WI38 (cell line): ENCODE measurements around the gene SIK2.

Source experiments
- H3K4me3 ChIP-seq: 2 replicates; pipeline ENCODE4 v1.5.1; 2011; ENCODE audit warnings: low read depth, mild to moderate bottlenecking, control low read depth, low read length
- TF ChIP-seq, protein P1 (sequence below): IDR thresholded peaks from 2 replicates; pipeline ENCODE4 v1.5.1; 2012; ENCODE audit warnings: low read depth, mild to moderate bottlenecking, control low read depth, low read length

The SIK2 gene

DNA sequence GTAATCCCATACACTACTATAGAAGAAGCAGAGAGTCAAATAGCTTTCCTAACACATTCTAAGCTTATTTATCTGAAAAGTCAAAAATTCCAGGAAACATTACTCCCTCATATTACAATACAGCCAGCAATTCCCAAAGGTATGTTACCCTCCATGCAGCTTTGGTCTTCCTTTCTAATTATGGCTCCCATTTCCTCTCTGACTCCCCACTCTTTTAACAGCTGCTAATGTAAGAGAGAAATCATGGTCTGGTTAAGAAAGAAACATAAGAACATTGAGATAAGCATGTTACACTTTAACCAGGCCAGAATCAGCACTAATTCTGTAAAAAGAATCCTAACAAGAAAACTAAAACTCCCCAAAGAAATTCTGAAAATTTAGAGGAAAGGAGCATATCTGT lies 157.1 kb downstream of the SIK2 start:
- TF ChIP-seq, protein P1, sequence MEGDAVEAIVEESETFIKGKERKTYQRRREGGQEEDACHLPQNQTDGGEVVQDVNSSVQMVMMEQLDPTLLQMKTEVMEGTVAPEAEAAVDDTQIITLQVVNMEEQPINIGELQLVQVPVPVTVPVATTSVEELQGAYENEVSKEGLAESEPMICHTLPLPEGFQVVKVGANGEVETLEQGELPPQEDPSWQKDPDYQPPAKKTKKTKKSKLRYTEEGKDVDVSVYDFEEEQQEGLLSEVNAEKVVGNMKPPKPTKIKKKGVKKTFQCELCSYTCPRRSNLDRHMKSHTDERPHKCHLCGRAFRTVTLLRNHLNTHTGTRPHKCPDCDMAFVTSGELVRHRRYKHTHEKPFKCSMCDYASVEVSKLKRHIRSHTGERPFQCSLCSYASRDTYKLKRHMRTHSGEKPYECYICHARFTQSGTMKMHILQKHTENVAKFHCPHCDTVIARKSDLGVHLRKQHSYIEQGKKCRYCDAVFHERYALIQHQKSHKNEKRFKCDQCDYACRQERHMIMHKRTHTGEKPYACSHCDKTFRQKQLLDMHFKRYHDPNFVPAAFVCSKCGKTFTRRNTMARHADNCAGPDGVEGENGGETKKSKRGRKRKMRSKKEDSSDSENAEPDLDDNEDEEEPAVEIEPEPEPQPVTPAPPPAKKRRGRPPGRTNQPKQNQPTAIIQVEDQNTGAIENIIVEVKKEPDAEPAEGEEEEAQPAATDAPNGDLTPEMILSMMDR, result no peak
- no peak overlapping the region for H3K4me3 ChIP-seq

DNA sequence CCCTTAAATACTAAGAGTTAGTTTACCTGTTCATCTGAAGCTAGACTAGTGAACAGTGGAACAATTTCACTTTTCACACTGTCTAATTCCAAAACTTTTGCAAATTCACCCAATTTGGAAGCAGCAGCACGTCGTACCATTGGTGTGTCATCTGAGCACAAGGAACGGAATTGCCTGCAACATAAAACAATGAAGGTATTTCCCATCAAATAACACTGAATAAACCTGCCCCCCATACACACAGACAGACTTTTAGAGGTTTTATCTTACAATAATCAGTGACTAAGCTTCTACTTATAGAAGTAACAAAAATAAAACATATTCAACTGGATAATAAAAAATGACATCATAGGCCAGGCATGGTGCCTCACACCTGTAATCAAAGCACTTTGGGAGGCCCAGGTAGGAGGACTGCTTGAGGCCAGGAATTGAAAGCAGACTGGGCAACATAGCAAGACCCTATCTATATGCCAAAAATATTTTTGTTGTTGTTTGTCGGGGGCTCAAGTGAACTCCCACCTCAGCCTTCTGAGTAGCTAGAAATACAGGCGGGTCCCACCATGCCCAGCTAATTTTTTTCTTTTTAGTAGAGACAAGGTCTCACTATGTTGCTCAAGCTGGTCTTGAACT lies 157.6 kb downstream of the SIK2 start:
- TF ChIP-seq, protein P1, result no peak
- no peak overlapping the region for H3K4me3 ChIP-seq

DNA sequence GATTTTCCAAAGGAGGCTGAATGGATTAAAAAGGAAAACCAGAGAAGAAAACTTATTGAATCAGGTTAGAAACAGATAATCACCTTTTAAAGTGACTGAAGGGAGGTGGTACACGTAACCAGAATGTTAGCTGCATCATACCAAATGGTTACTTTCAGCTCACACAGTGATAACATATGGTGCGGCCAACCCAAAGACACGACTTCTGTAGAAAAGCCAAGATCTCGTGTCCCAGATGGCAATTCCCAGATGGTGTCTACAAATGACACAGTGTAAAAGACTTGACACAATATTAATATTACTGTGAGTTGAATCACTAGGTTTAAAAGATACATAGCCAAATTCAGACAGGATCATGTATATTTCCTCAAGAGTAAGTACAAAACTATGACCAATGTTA lies 158.8 kb downstream of the SIK2 start:
- TF ChIP-seq, protein P1, result no peak
- no peak overlapping the region for H3K4me3 ChIP-seq

DNA sequence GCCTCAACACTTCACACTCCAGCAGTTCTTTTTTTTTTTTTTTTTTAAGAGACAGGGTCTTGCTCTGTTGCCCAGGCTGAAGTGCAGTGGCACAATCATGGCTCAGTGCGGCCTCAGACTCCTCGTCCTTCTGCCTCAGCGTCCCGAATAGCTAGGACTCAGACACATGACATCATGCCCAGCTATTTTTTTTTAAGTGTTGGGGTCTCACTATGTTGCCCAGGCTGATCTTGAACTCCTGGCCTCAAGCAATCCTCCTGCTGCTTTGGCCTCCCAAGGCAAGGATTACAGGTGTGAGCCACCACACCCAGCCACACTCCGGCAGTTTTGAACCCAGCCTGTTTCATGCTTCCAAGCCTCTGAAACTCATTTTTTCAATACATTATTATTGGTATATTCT lies 160.3 kb downstream of the SIK2 start:
- TF ChIP-seq, protein P1, result no peak

DNA sequence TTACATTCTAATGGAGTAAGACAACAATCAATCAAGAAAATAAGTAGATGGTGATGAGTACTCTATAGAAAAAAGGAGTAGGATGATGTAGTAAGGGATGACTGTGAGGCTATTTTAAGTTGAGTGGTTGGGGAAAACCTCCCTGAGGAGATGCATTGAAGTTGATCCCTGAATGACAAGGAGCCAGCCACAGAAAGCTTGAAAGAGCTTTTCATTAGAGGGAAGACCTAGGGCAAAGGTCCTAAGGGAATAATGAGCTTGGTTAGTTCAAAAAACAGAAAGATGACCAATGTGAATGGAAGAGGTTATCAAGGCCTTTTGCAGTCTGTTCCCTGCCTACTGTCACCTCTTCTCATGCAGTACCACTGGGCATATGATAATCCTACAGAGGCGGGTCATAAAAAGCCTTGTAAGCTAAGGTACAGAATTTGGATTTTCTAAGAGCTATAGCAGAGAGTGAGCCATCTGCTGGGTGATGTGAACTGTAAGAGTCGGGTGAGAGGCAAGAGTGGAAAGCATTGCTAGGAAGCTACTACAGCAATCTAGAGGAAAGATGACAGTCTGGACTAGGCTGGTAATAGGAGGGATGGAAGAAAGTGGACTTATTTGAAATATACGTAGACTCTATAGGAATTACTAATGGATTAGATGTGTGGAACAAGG lies 160.9 kb downstream of the SIK2 start:
- TF ChIP-seq, protein P1, result no peak
- H3K4me3 ChIP-seq, result no peak overlapping the region

More for the DNA sequence above, 160.3 kb downstream of the SIK2 start:
- no peak overlapping the region for H3K4me3 ChIP-seq

DNA sequence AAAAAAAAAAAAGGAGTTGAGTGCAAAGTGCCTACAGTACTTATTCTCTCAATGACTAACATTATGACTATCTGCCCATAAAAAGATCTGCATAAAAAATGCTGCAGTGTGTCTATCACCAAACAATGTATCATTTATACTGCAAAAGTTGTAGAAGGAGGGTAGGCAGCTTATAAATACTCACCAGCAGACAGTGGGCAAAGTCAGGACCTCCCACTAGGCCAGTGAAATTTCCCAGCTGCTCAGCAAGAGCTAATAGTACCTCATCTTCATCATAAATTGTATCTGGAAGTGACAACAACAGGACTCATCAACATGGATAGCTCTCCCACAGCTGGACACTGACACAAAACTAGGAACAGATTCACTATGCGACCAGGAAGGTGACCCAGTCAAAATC lies 162.4 kb downstream of the SIK2 start:
- peak overlapping the region; percentile 90 for H3K4me3 ChIP-seq
- TF ChIP-seq, protein P1, result no peak

DNA sequence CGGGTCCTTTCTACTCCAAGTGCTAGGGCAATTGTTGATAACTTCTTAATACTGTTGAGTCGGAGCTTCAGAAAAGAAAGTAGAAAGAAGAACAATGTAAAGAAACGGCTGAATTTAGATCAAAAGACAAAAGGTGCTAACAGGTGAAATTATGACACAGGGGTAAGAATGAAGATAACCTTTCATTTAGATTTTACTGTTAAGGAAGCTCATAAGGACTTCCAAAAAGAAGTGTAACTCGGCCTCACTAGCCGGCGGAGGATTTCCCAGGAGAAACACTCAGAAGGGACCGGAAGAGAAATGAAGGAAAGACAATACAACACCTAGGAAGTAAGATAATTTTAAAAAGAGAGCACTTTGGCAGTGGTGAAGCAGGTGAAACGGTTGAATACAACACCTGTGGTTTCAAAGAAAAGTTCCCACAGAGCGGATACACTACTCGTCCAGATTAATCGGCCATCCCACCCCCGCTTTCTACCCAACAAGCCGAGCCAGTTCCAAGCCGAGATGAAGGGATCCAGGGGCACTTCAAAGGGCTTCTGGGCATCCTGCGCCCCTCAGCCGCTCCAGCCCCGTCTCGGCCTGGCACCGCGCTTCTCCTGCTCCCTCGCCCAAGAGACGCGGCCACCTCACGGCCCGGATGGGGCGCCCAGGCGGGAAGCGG lies 163.2 kb downstream of the SIK2 start:
- H3K4me3 ChIP-seq, result peak overlapping the region; percentile 90

More for the DNA sequence above, 163.2 kb downstream of the SIK2 start:
- TF ChIP-seq, protein P1, result no peak
